PC-9 (cell line): ENCODE measurements around the gene RPL5. TPM values are rescaled to one million over a fixed set of nuclear protein-coding genes. Genes with fewer than 3 reads are reported as not detected.

Source experiments
- BruUV-seq: library from RNA; stranded (reverse); fragments of 400-500 nt; replicated peaks from 2 replicates; lab custom pipeline; 2021; lab: Mats Ljungman, UMichigan
- CTCF ChIA-PET: fragments of 300-600 bp; sonication (Branson Sonifier 250); formaldehyde crosslinking; loops from one replicate; lab custom pipeline; 2022; ENCODE audit warnings: antibody characterized with exemption; lab: Charles Lee
- POLR2A ChIA-PET: fragments of 300-600 bp; sonication (Branson Sonifier 250); formaldehyde crosslinking; loops from one replicate; lab custom pipeline; 2022; ENCODE audit warnings: antibody characterized with exemption; ENCODE audit not compliant: unreplicated experiment; lab: Charles Lee
- DNase-seq, 2 experiments: peaks; one replicate each; pipeline versions ENCODE4 v3.0.0 to v3.0.0-alpha.2; 2015 to 2022; ENCODE audit warnings: mixed read lengths in 1 of 2
- H2AFZ ChIP-seq: fragments of 200-600 bp; sonication (generic); 2 replicates; pipeline ENCODE4 v1.8.1; 2017; ENCODE audit warnings: antibody characterized with exemption
- H3F3A ChIP-seq: fragments of 200-600 bp; sonication (generic); 2 replicates; pipeline ENCODE4 v1.8.1; 2017; ENCODE audit warnings: antibody characterized with exemption, mild to moderate bottlenecking, low read depth; ENCODE audit not compliant: insufficient read depth
- H3K27ac ChIP-seq: fragments of 200-600 bp; sonication (generic); 2 replicates; pipeline ENCODE4 v1.6.1; 2016; ENCODE audit warnings: mixed run types
- H3K27me3 ChIP-seq: fragments of 200-600 bp; sonication (generic); 2 replicates; pipeline ENCODE4 v1.6.1; 2016; ENCODE audit warnings: low read depth, mixed run types; ENCODE audit not compliant: insufficient read depth
- H3K36me3 ChIP-seq: fragments of 200-600 bp; sonication (generic); 2 replicates; pipeline ENCODE4 v1.6.1; 2016; ENCODE audit warnings: low read depth, mixed run types
- H3K4me1 ChIP-seq: fragments of 200-600 bp; sonication (generic); replicated peaks from 2 replicates; pipeline ENCODE4 v1.6.1; 2016; ENCODE audit warnings: mixed run types; ENCODE audit not compliant: insufficient read depth
- H3K4me2 ChIP-seq: fragments of 200-600 bp; sonication (generic); 2 replicates; pipeline ENCODE4 v1.6.1; 2017; ENCODE audit warnings: mixed run types
- H3K4me3 ChIP-seq: fragments of 200-600 bp; sonication (generic); 2 replicates; pipeline ENCODE4 v1.6.1; 2016; ENCODE audit warnings: mixed run types
- H3K79me2 ChIP-seq: fragments of 200-600 bp; sonication (generic); 2 replicates; pipeline ENCODE4 v1.6.1; 2017; ENCODE audit warnings: low read depth, mixed run types
- H3K9me2 ChIP-seq: fragments of 200-600 bp; sonication (generic); 2 replicates; pipeline ENCODE4 v1.8.1; 2017; ENCODE audit warnings: mild to moderate bottlenecking; ENCODE audit not compliant: insufficient read depth
- H3K9me3 ChIP-seq: fragments of 200-600 bp; sonication (generic); 2 replicates; pipeline ENCODE4 v1.8.1; 2016; ENCODE audit warnings: low read depth; ENCODE audit not compliant: insufficient read depth
- H4K20me1 ChIP-seq: fragments of 200-600 bp; sonication (generic); 2 replicates; pipeline ENCODE4 v1.8.1; 2017; ENCODE audit not compliant: insufficient read depth
- EZH2 ChIP-seq: fragments of 200-600 bp; sonication (generic); IDR thresholded peaks from 2 replicates; pipeline ENCODE4 v1.8.0; 2017; ENCODE audit warnings: antibody characterized with exemption, low read depth
- intact Hi-C: fragments of 100-400 bp; cut with micrococcal nuclease; formaldehyde crosslinking; loops from one replicate; pipeline ENCODE4 v1.10.0; 2022; ENCODE audit not compliant: unreplicated experiment
- total RNA-seq: library from RNA; stranded (reverse); gene quantifications from 2 replicates; pipeline ENCODE4 v1.2.3, GENCODE V29; 2021
- TF ChIP-seq, protein P1 (sequence below): fragments of 200-600 bp; sonication (generic); conservative IDR thresholded peaks from 2 replicates; pipeline ENCODE4 v1.6.1; 2017; ENCODE audit warnings: mixed run types, antibody characterized with exemption, mild to moderate bottlenecking, moderate library complexity

RPL5 gene
- total RNA-seq, 1 experiment from 2014 or later = 1,050 TPM

DNA sequence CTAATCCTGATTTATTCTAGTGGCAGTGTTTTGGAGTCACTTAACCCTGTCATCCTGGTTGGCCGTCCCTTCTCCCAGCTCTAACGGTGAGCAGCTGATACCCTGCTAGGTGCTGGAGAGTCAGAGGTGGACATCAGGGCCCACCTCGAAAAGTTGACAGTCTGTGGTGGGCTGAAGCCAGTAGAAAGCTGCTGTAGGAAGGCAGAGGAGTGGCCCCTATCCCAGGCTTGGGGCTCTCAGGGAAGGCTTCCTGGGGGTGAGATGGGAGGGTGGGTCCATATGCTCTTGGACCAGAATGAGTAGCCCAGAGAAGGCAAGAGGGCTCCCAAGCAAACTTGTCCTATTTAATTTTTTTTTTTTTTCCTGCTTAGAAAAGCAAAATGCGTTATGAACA lies 475 bp upstream of the RPL5 start:
- peaks cover 35% of the 10 kb centered on the region for H3F3A ChIP-seq
- POLR2A ChIA-PET = interaction anchor here (0.6 to 0.8 kb wide), 3 partner anchors 27 to 1785 kb away, joined by 3 to 13 read pairs (median 12); no protein-coding TSS in a partner anchor
- H3K4me1 ChIP-seq = peaks cover 36% of the 10 kb centered on the region
- TF ChIP-seq, protein P1, sequence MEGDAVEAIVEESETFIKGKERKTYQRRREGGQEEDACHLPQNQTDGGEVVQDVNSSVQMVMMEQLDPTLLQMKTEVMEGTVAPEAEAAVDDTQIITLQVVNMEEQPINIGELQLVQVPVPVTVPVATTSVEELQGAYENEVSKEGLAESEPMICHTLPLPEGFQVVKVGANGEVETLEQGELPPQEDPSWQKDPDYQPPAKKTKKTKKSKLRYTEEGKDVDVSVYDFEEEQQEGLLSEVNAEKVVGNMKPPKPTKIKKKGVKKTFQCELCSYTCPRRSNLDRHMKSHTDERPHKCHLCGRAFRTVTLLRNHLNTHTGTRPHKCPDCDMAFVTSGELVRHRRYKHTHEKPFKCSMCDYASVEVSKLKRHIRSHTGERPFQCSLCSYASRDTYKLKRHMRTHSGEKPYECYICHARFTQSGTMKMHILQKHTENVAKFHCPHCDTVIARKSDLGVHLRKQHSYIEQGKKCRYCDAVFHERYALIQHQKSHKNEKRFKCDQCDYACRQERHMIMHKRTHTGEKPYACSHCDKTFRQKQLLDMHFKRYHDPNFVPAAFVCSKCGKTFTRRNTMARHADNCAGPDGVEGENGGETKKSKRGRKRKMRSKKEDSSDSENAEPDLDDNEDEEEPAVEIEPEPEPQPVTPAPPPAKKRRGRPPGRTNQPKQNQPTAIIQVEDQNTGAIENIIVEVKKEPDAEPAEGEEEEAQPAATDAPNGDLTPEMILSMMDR = no peak
- no peak for TF ChIP-seq EZH2
- H3K9me3 ChIP-seq = no peaks in the 10 kb centered on the region
- CTCF ChIA-PET = interaction anchor here (0.5 to 2.1 kb wide), 4 partner anchors 8 to 134 kb away, joined by 3 to 5 read pairs (median 4); no protein-coding TSS in a partner anchor
- no peaks in the 10 kb centered on the region for H3K27me3 ChIP-seq
- BruUV-seq = TSS peak; percentile 95
- no peak overlapping the region for H3K27ac ChIP-seq
- intact Hi-C loops = loop anchor here (2.0 to 10.0 kb wide), 3 partner anchors 39 to 937 kb away; no protein-coding TSS in a partner anchor
- peaks cover 35% of the 10 kb centered on the region for H4K20me1 ChIP-seq
- peak overlapping the region; percentile 96 for H3K4me2 ChIP-seq
- peaks cover 40% of the 10 kb centered on the region for H3K36me3 ChIP-seq
- H3K4me3 ChIP-seq = peak overlapping the region; percentile 85; the same call in 1 of the 2 replicates
- no peak for DNase-seq
- H2AFZ ChIP-seq = peak overlapping the region; percentile 76
- peaks cover 45% of the 10 kb centered on the region for H3K79me2 ChIP-seq
- H3K9me2 ChIP-seq = no peaks in the 10 kb centered on the region

DNA sequence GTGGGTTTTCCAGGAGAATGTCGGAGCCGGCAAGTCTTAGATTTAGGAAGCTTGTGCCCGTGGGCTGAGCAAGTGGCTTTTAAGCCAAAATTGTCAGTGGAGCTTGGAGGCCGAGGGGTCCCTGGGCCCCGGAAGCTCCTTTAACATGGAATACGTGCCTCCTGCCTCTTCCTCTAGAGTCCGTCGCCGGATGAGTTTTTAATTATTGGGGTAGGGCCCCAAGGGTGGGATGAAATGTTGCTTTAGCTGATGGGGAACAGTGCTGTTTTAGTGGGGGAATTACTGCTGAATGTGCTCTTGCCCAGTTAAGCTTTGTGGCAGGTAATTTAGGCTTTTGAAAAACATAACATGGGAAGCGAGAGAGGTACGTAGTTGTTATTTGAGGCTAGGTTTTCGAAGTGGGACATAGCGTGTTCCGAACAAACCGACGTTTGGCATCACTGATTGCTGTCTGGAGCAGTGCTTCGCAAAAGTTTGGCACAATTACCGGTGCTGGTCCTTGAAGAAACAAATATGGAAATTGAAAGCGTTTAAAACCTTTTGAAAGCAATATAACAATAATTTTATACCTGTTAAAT lies 786 bp downstream of the RPL5 start:
- H4K20me1 ChIP-seq = peaks cover 48% of the 10 kb centered on the region
- intact Hi-C loops = loop anchor here (1.0 to 10.0 kb wide), 4 partner anchors 47 to 938 kb away; partner anchors contain the start of gene EVI5

DNA sequence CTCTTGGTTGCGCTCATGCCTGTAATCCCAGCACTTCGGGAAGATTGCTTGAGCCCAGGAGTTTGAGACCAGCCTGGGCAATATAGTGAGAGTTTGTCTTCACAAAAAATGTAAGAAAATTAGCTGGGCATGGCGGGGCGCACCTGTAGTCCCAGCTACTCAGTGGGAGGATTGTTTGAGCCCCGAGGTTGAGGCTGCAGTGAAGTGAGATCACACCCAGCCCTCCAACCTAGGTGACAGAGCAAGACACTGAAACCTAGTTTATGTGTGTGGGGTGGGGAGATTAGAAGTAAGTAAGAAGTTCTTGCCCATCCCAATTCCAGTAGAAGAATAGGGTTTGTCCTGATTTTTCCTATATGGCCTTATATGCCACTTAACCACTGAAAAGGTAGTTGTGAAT lies 2.0 kb downstream of the RPL5 start:
- Histone ChIP-seq H3K4me3 (peak overlapping the region; percentile 85), H3K4me1 (peaks cover 53% of the 10 kb centered on the region), H3K9me3 (no peaks in the 10 kb centered on the region), H2AFZ (no peak overlapping the region), H3F3A (peaks cover 59% of the 10 kb centered on the region), H3K27me3 (no peaks in the 10 kb centered on the region), H3K9me2 (no peaks in the 10 kb centered on the region), H3K79me2 (peaks cover 70% of the 10 kb centered on the region), H3K4me2 (peak overlapping the region; percentile 96), H3K27ac (peak overlapping the region; percentile 92), H3K36me3 (peaks cover 65% of the 10 kb centered on the region), H4K20me1 (peaks cover 60% of the 10 kb centered on the region)
- TF ChIP-seq EZH2 = no peak
- TF ChIP-seq, protein P1 = no peak
- intact Hi-C loops = loop anchor here (10.0 kb wide), 2 partner anchors 529 to 939 kb away; no protein-coding TSS in a partner anchor
- POLR2A ChIA-PET = no interaction called here
- BruUV-seq = no TSS peak
- DNase-seq = no peak
- CTCF ChIA-PET = no interaction called here

More for the DNA sequence above, 786 bp downstream of the RPL5 start:
- ChIA-PET CTCF (interaction anchor here (0.7 to 2.1 kb wide), 3 partner anchors 48 to 524 kb away, joined by 3 to 5 read pairs (median 4); partner anchors contain the start of gene EVI5), POLR2A (interaction anchor here (0.8 to 1.2 kb wide), 2 partner anchors 41 to 48 kb away, joined by 4 to 7 read pairs; partner anchors contain the start of gene EVI5)
- no peak for DNase-seq
- Histone ChIP-seq H3F3A (peaks cover 47% of the 10 kb centered on the region), H3K4me3 (peak overlapping the region; percentile 85), H3K4me1 (peaks cover 48% of the 10 kb centered on the region), H3K4me2 (peak overlapping the region; percentile 96), H3K79me2 (peaks cover 58% of the 10 kb centered on the region), H3K9me3 (no peaks in the 10 kb centered on the region), H3K27me3 (no peaks in the 10 kb centered on the region), H2AFZ (peak overlapping the region; percentile 70), H3K27ac (peak overlapping the region; percentile 92), H3K36me3 (peaks cover 52% of the 10 kb centered on the region), H3K9me2 (no peaks in the 10 kb centered on the region)
- no TSS peak for BruUV-seq
- TF ChIP-seq, protein P1 = no peak
- TF ChIP-seq EZH2 = no peak
